Hepatocyte (in vitro differentiated cells): ENCODE measurements around the gene TPD52L2. TPM values are rescaled to one million over a fixed set of nuclear protein-coding genes. Genes with fewer than 3 reads are reported as not detected.

Source experiments
- DNase-seq: peaks from one replicate; pipeline ENCODE4 v3.0.0-alpha.2; 2016; ENCODE audit warnings: low spot score
- H2AFZ ChIP-seq: fragments of 200-600 bp; sonication (generic); 2 replicates; pipeline ENCODE4 v1.6.0; 2016; ENCODE audit warnings: antibody characterized with exemption, mild to moderate bottlenecking
- H3K27ac ChIP-seq: fragments of 200-600 bp; sonication (generic); 2 replicates; pipeline ENCODE4 v1.5.1; 2016; ENCODE audit warnings: mild to moderate bottlenecking
- H3K27me3 ChIP-seq: fragments of 200-600 bp; sonication (generic); 2 replicates; pipeline ENCODE4 v1.6.1; 2016
- H3K36me3 ChIP-seq: fragments of 200-600 bp; sonication (generic); replicated peaks from 2 replicates; pipeline ENCODE4 v1.5.1; 2016; ENCODE audit warnings: low read depth; ENCODE audit not compliant: insufficient read depth
- H3K4me1 ChIP-seq: fragments of 200-600 bp; sonication (generic); 2 replicates; pipeline ENCODE4 v1.5.1; 2016; ENCODE audit warnings: mild to moderate bottlenecking, moderate library complexity; ENCODE audit not compliant: insufficient read depth
- H3K4me2 ChIP-seq: fragments of 200-600 bp; sonication (generic); 2 replicates; pipeline ENCODE4 v1.6.0; 2016
- H3K4me3 ChIP-seq: fragments of 200-600 bp; sonication (generic); 2 replicates; pipeline ENCODE4 v1.5.1; 2016; ENCODE audit warnings: mild to moderate bottlenecking
- H3K79me2 ChIP-seq: fragments of 200-600 bp; sonication (generic); 2 replicates; pipeline ENCODE4 v1.6.0; 2017; ENCODE audit warnings: mild to moderate bottlenecking
- H3K9me2 ChIP-seq: fragments of 200-600 bp; sonication (generic); replicated peaks from 2 replicates; pipeline ENCODE4 v1.6.0; 2017; ENCODE audit warnings: mild to moderate bottlenecking; ENCODE audit not compliant: insufficient read depth
- H3K9me3 ChIP-seq: fragments of 200-600 bp; sonication (generic); 2 replicates; pipeline ENCODE4 v1.5.1; 2016; ENCODE audit warnings: low read depth, mild to moderate bottlenecking
- H4K20me1 ChIP-seq: fragments of 200-600 bp; sonication (generic); 2 replicates; pipeline ENCODE4 v1.6.0; 2016; ENCODE audit warnings: mild to moderate bottlenecking; ENCODE audit not compliant: insufficient read depth, poor library complexity, severe bottlenecking
- CTCF ChIP-seq: fragments of 200-600 bp; sonication (generic); IDR thresholded peaks from 2 replicates; pipeline ENCODE4 v1.5.1; 2016; ENCODE audit warnings: antibody characterized with exemption, mild to moderate bottlenecking; ENCODE audit not compliant: poor library complexity
- EZH2 ChIP-seq: fragments of 200-600 bp; sonication (generic); IDR thresholded peaks from 2 replicates; pipeline ENCODE4 v1.6.1; 2016; ENCODE audit warnings: antibody characterized with exemption, mild to moderate bottlenecking, borderline replicate concordance
- EZH2phosphoT487 ChIP-seq: fragments of 200-600 bp; sonication (generic); IDR thresholded peaks from one replicate; pipeline ENCODE4 v1.6.1; 2018; ENCODE audit warnings: antibody characterized with exemption, mild to moderate bottlenecking, low read depth, moderate library complexity; ENCODE audit not compliant: unreplicated experiment, severe bottlenecking
- WGBS: methylation state at CpG from one replicate; pipeline ENCODE4 v1.1.6; 2016; ENCODE audit warnings: low lambda C conversion rate; ENCODE audit errors: missing lambda C conversion rate; 5-methylcytosine and 5-hydroxymethylcytosine counted together
- polyA plus RNA-seq: library from polyadenylated mRNA; unstranded; fragments of >200 nt; fragmentation: Nextera tagmentation; extraction: Ambion mirVana; gene quantifications from 2 replicates; pipeline ENCODE4 v1.2.1, GENCODE V29; 2016
- total RNA-seq: library from RNA; depleted of rRNA; stranded (reverse); fragments of >200 nt; gene quantifications from 2 replicates; pipeline ENCODE4 v1.2.3, GENCODE V29; 2014

The TPD52L2 gene
- total and polyA plus RNA-seq, 2 experiments from 2014 or later, result 83.2 to 93.8 TPM

- peak overlapping the region; percentile 79 for H3K4me2 ChIP-seq
- H4K20me1 ChIP-seq, result peaks cover 59% of the 10 kb centered on the region
- no peaks in the 10 kb centered on the region for H3K36me3 ChIP-seq
- peaks cover 59% of the 10 kb centered on the region for H3K79me2 ChIP-seq
- 26% methylated on average over 18 of the region's 18 CpGs for whole genome bisulfite sequencing
- peak; percentile 73 for DNase-seq
- H3K9me3 ChIP-seq, result no peaks in the 10 kb centered on the region
- no peak overlapping the region for H2AFZ ChIP-seq
- peak overlapping the region; percentile 86 for H3K27ac ChIP-seq
- no peaks in the 10 kb centered on the region for H3K9me2 ChIP-seq
- H3K4me1 ChIP-seq, result peaks cover 14% of the 10 kb centered on the region
- TF ChIP-seq EZH2phosphoT487 (no peak), CTCF (no peak), EZH2 (no peak)
- H3K4me3 ChIP-seq, result peak overlapping the region; percentile 37
- no peaks in the 10 kb centered on the region for H3K27me3 ChIP-seq
These were observed 31.4 kb downstream of the TPD52L2 start for GRCh38 chr20:63896264-63897105.

- no peak for DNase-seq
- H3K4me2 ChIP-seq, result peak overlapping the region; percentile 79
- H2AFZ ChIP-seq, result no peak overlapping the region
- peak overlapping the region; percentile 86 for H3K27ac ChIP-seq
- 89% methylated on average over 6 of the region's 6 CpGs for WGBS
- no peak overlapping the region for H3K4me3 ChIP-seq
- no peaks in the 10 kb centered on the region for H3K36me3 ChIP-seq
- H3K27me3 ChIP-seq, result no peaks in the 10 kb centered on the region
- H4K20me1 ChIP-seq, result peaks cover 68% of the 10 kb centered on the region
- TF ChIP-seq EZH2phosphoT487, result no peak
- H3K9me2 ChIP-seq, result no peaks in the 10 kb centered on the region
- peaks cover 75% of the 10 kb centered on the region for H3K79me2 ChIP-seq
- peaks cover 14% of the 10 kb centered on the region for H3K4me1 ChIP-seq
- H3K9me3 ChIP-seq, result no peaks in the 10 kb centered on the region
These were observed 33.0 kb downstream of the TPD52L2 start for GRCh38 chr20:63897978-63898561.

GRCh38 chr20:63898882-63899558 lies 34.0 kb downstream of the TPD52L2 start:
- Histone ChIP-seq H3K4me3 (no peak overlapping the region), H3K27ac (no peak overlapping the region), H4K20me1 (peaks cover 78% of the 10 kb centered on the region), H3K4me2 (no peak overlapping the region), H3K9me2 (no peaks in the 10 kb centered on the region), H2AFZ (no peak overlapping the region), H3K36me3 (no peaks in the 10 kb centered on the region), H3K9me3 (no peaks in the 10 kb centered on the region), H3K27me3 (no peaks in the 10 kb centered on the region), H3K4me1 (peaks cover 14% of the 10 kb centered on the region), H3K79me2 (peaks cover 85% of the 10 kb centered on the region)
- WGBS, result 82% methylated on average over 10 of the region's 10 CpGs
- TF ChIP-seq CTCF, result no peak
- no peak for DNase-seq

- 100% methylated on average over 3 of the region's 3 CpGs for WGBS
- no peak overlapping the region for H3K4me2 ChIP-seq
- no peak overlapping the region for H3K4me3 ChIP-seq
- H4K20me1 ChIP-seq, result peaks cover 91% of the 10 kb centered on the region
- no peaks in the 10 kb centered on the region for H3K9me3 ChIP-seq
- no peak overlapping the region for H3K27ac ChIP-seq
- peaks cover 98% of the 10 kb centered on the region for H3K79me2 ChIP-seq
- H3K4me1 ChIP-seq, result peaks cover 14% of the 10 kb centered on the region
- H3K27me3 ChIP-seq, result no peaks in the 10 kb centered on the region
- H3K36me3 ChIP-seq, result no peaks in the 10 kb centered on the region
- no peak for DNase-seq
- TF ChIP-seq EZH2phosphoT487, result no peak
- TF ChIP-seq CTCF, result no peak
- TF ChIP-seq EZH2, result no peak
- no peak overlapping the region for H2AFZ ChIP-seq
- no peaks in the 10 kb centered on the region for H3K9me2 ChIP-seq
These were observed 35.3 kb downstream of the TPD52L2 start for GRCh38 chr20:63900413-63900812.
